Breast epithelium (tissue), 3 donors: ENCODE measurements around the gene SDC1.

Experiments
- CTCF ChIP-seq, 3 donors: fragments of 450-650 bp; IDR thresholded peaks; one replicate each; pipeline ENCODE4 v1.5.1; 2016 to 2017; ENCODE audit warnings: antibody characterized with exemption in 3 of 3, mild to moderate bottlenecking in 3 of 3, moderate library complexity in 3 of 3
- POLR2A ChIP-seq: fragments of 450-650 bp; IDR thresholded peaks from one replicate; pipeline ENCODE4 v1.6.1; 2016; ENCODE audit warnings: antibody characterized with exemption, mild to moderate bottlenecking, moderate library complexity
- POLR2AphosphoS5 ChIP-seq, 3 donors: sonication (generic); formaldehyde crosslinking; IDR thresholded peaks; one replicate each; pipeline ENCODE4 v1.6.1; 2017; ENCODE audit warnings: antibody characterized with exemption in 3 of 3

DNA sequence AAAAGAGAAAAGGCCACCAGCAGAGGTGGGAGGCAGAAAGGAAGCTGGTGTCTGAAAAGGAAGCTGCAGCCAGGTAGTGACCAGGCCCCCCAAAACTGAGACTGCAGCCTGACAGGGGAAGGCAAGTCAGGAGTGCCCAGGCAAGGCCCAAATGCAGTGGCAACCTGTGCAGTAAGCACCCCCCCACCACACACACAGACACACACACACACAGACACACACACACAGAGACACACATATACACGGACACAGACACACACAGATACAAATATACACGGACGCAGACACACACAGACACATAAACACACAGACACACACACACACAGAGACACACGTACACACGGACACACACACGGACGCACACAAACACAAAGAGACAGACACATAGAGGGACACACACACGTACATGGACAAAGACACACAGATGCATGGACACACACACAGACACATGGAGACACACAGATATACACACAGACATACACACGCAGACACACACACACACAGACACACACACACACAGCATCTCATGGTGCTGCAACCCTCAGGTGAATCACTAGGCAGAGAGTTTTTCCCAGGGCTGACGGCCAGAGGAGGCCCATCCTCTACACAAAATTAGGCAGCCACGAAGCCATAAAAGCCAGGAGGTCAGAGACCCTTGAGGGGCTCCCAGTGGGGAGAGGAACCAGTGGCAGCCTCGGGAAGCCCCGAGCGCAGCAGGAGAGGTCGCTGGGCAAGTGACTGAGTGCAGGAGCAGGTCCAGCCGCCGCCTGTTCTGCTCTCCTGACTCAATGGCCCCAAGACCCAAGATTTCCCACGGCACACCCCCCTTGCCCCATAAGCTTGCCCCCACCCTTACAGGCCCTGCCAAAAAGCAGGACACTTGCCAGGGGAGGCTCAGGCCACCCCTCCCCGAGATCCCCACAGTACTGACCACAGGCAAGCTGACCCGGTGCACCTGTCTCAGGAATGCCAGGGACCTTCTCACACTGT lies 6.3 kb downstream of the SDC1 start:
- TF ChIP-seq CTCF (IDR thresholded peaks at IDR 0.05) (no peak), POLR2AphosphoS5 (IDR thresholded peaks at IDR 0.05) (no peak), POLR2A (no peak)
